Right renal pelvis (tissue), 4 donors: ENCODE measurements around the gene C1QL3. TPM values are rescaled to one million over a fixed set of nuclear protein-coding genes. Genes with fewer than 3 reads are reported as not detected.

Experiments used
- DNase-seq, 4 donors: peaks; one replicate each; pipeline ENCODE4 v3.0.0-alpha.2; 2013; ENCODE audit warnings: low read depth in 4 of 4, low spot score in 3 of 4, missing footprints in 1 of 4
- polyA plus RNA-seq, 4 donors: library from polyadenylated mRNA; unstranded; fragments of 120-200 nt; gene quantifications; one replicate each; pipeline ENCODE4 v1.2.1, GENCODE V29; 2013; ENCODE audit not compliant: insufficient read length in 4 of 4

The C1QL3 gene
- polyA plus RNA-seq = 1 to 10 TPM; 1.4 to 3.4 (median 2.1) TPM

GRCh38 chr10:16521311-16522016 lies at the start of gene C1QL3:
TSS of gene C1QL3 (minus strand) at chr10:16521879. CDS start at chr10:16521065, 814 bp downstream.
- peak in 2 of 4 donors; percentile 12 to 20 for DNase-seq

GRCh38 chr10:16570731-16571130 lies 49.1 kb upstream of the C1QL3 start:
- no peak for DNase-seq

GRCh38 chr10:16566202-16566805 lies 44.6 kb upstream of the C1QL3 start:
- no peak for DNase-seq

- no peak for DNase-seq
These were observed 43.9 kb upstream of the C1QL3 start for GRCh38 chr10:16565604-16566003.

- DNase-seq = no peak
These were observed 41.2 kb upstream of the C1QL3 start for GRCh38 chr10:16562891-16563290.

GRCh38 chr10:16559236-16559773 lies 37.6 kb upstream of the C1QL3 start:
- no peak for DNase-seq

- DNase-seq = no peak
These were observed 26.3 kb upstream of the C1QL3 start for GRCh38 chr10:16547973-16548372.

- no peak for DNase-seq
These were observed 23.5 kb upstream of the C1QL3 start for GRCh38 chr10:16545116-16545736.

GRCh38 chr10:16544591-16544990 lies 22.9 kb upstream of the C1QL3 start:
- no peak for DNase-seq

GRCh38 chr10:16544099-16544498 lies 22.4 kb upstream of the C1QL3 start:
- DNase-seq = no peak

- DNase-seq = no peak
These were observed 14.5 kb upstream of the C1QL3 start for GRCh38 chr10:16536155-16536554.

- no peak for DNase-seq
These were observed 8.2 kb upstream of the C1QL3 start for GRCh38 chr10:16529853-16530252.

GRCh38 chr10:16527452-16527851 lies 5.8 kb upstream of the C1QL3 start:
- no peak for DNase-seq

- peak in 1 of 4 donors; percentile 1 for DNase-seq
These were observed 779 bp downstream of the C1QL3 start for GRCh38 chr10:16520900-16521299.

- peak in 1 of 4 donors; percentile 4 for DNase-seq
These were observed 1.5 kb downstream of the C1QL3 start for GRCh38 chr10:16519908-16520861.

GRCh38 chr10:16519250-16519907 lies 2.3 kb downstream of the C1QL3 start:
- peak in 1 of 4 donors; percentile 0 for DNase-seq

GRCh38 chr10:16518822-16519221 lies 2.9 kb downstream of the C1QL3 start:
- no peak for DNase-seq

GRCh38 chr10:16510843-16511242 lies 10.8 kb downstream of the C1QL3 start:
- DNase-seq = no peak

- no peak for DNase-seq
These were observed 11.7 kb downstream of the C1QL3 start for GRCh38 chr10:16509996-16510395.

- DNase-seq = no peak
These were observed 16.5 kb downstream of the C1QL3 start for GRCh38 chr10:16505161-16505560.
